Stimulated activated CD4-positive, alpha-beta T cell treated with anti-CD3 and anti-CD28 coated beads, Interleukin-12 subunit alpha, Interleukin-12 subunit beta, amount 100 ng/mL, for 48 hours (primary cell): ENCODE results near the gene ARMC9.

ENCODE experiments used
- DNase-seq, 3 donors: peaks; one replicate each; pipeline ENCODE4 v3.0.0-alpha.2; 2020; ENCODE audit warnings: low read depth in 2 of 3, low spot score in 1 of 3

The ARMC9 gene

GRCh38 chr2:231378026-231378722 is 179.7 kb downstream of the ARMC9 start:
- no peak for DNase-seq

GRCh38 chr2:231379266-231380215 is 181.1 kb downstream of the ARMC9 start:
- no peak for DNase-seq

- DNase-seq: no peak
These were observed 181.9 kb downstream of the ARMC9 start for GRCh38 chr2:231380307-231380706.

DNA sequence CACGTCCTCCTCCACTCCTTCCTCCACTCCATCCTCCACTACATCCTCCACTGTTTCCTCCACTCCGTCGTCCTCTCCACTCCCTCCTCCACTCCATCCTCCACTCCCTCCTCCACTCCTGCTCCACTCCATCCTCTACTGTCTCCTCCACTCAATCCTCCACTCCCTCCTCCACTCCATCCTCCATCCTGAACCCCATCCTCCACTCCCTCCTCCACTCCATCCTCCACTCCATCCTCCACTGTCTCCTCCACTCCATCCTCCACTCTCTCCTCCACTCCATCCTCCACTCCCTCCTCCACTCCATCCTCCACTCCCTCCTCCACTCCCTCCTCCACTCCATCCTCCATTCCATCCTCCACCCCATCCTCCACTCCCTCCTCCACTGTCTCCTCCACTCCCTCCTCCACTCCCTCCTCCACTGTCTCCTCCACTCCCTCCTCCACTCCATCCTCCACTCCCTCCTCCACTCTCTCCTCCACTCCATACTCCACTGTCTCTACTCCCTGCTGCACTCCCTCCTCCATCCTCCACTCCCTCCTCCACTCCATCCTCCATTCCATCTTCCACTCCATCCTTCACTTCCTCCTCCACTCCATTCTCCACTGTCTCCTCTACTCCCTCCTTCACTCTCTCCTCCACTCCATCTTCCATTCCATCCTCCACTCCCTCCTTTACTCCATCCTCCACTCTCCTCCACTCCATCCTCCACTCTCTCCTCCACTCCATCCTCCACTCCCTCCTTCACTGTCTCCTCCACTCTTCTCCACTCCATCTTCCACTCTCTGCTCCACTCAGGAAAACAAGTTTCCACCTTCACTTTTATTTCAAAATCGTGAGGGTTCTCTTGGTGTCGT is 182.8 kb downstream of the ARMC9 start:
- no peak for DNase-seq

DNA sequence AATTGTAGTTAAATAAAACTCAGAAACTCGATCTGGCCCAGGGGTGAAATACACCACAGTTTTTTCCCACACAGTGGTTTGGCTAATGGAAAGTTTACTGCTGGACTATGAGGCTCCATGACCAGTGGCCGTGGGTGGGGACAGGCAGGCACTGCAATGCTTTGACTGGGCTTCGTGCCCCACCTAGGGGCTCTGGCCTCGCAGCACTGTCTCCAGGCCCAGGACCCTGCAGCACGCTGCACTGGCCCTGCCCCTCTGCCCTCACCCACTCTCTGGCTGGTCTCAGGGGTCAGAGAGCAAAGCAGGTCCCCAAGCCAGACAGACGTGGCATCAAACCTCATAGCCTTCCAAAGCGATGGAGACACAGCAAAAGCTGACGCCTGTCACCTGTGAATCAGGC is 183.7 kb downstream of the ARMC9 start:
- no peak for DNase-seq

DNA sequence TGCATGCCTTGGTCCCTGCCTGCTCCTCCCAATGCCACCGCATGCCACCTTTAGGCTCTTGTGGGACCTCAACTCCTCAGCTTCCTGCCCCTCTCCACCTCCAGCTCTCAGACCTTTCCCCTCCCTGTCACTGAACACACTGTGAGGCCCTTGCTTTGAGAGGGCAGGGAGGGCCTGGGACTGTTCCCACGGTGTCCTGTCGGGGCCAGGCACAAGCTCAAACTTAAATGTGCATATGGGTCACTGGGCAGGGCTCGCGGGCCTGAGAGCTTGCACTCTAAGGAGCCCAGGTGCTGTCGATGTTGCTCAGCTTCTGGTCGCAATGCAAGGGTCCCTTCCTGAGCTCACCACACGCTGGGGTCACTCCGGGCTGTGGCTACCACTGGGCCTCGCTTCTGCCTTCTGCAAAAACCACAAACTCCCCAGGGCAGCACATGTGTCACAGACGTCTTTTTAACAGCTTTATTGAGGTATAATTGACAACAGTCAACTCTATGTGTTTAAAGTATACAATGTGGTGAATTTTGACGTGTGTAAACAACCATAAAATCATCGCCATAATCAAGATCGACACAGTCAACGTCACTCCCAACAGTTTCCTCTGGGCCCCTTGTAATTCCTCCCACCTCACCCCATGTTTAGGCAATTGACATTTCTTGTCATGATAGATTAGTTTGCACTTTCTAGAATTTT is 185.1 kb downstream of the ARMC9 start:
- DNase-seq: no peak

- no peak for DNase-seq
These were observed 185.6 kb downstream of the ARMC9 start for GRCh38 chr2:231384109-231384435.

DNA sequence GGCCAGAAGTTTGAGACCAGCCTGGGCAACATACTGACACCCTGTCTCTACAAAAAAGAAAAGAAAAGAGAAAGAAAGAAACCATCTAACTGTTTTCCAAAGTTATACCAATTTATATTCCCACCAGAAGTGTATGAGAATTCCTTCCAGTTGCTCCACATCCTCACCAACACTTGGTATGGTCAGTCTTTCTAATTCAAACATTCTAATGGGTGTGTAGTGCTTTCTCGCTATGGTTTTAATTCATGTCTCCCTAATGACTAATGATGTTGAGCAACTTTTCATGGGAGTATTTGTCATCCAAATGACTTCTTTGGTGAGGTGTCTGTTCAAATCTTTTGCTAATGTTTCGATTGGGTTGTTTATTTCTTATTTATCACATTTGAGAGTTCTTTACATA is 186.5 kb downstream of the ARMC9 start:
- no peak for DNase-seq

DNA sequence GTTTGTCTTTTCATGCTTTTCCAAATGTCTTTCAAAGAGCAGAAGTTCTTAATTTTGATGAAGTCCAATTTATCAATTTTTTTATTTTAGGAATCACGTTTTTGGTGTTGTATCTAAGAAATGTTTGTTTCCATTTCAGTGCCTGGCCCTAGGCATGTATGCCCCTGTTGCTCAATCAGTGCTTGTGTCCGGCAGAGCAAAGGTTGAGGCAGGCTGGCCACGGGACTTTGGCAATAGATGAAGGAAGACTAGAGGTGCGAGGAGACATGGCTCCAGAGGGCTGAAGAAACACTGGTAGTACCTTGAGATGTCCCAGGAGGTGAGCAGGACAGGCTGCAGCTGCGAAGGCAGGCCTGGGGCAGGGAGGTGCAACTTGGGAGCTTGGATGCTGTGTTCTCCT is 187.0 kb downstream of the ARMC9 start:
- no peak for DNase-seq

GRCh38 chr2:231386446-231386845 is 188.0 kb downstream of the ARMC9 start:
- DNase-seq: no peak

GRCh38 chr2:231387904-231388724 is 189.7 kb downstream of the ARMC9 start:
- no peak for DNase-seq

DNA sequence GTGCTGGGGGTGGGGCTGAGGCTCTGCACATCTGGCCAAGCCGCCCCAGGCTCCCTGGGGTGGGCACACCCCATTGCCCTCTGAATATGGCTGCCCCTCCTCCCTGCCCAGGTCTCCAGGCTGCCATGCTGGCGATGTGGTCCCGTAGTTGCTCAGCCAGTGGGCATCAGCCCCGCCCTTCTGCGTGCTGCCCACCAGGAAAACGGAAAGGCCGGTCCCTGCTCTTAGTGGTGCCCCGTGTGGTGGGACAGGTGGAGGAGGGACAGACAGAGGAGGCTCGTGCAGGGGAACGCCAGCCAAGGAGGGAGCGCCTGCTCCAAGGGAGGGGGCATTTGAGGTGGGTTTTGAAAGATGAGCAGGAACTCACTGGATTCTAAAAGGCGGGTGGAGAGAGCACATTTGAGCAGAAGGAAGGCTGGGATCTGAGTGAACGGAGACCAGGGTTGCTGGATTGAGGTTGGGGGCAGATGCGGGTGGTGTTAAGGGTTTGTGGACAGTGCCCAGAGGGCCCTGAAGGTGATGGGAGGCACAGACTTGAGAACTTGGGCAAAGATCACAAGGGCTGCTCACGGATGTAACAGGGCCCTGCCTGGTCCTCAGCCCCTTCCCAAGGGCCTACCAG is 190.4 kb downstream of the ARMC9 start:
- DNase-seq: no peak

DNA sequence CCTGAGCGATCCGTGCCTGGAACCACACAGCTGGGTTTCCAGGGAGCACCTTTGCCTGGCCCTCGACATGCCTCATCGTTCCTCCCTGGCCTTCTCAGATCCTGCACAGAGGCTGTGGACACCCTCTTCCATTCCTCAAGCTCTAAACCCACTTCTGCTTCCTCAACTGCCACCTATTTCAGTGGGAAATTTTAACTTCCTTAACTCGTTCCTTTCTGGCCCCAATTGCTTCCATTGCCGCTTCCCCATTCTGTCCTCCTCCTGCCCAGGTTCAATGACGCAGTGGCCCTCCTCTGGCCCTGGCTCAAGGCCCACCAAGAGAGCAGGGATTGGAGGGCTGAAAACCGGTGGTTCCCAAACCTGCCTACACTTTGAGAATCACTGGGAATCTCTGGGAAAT is 192.2 kb downstream of the ARMC9 start:
- DNase-seq: no peak

GRCh38 chr2:231391981-231392380 is 193.6 kb downstream of the ARMC9 start:
- DNase-seq: no peak

GRCh38 chr2:231392431-231393148 is 194.2 kb downstream of the ARMC9 start:
- DNase-seq: no peak

DNA sequence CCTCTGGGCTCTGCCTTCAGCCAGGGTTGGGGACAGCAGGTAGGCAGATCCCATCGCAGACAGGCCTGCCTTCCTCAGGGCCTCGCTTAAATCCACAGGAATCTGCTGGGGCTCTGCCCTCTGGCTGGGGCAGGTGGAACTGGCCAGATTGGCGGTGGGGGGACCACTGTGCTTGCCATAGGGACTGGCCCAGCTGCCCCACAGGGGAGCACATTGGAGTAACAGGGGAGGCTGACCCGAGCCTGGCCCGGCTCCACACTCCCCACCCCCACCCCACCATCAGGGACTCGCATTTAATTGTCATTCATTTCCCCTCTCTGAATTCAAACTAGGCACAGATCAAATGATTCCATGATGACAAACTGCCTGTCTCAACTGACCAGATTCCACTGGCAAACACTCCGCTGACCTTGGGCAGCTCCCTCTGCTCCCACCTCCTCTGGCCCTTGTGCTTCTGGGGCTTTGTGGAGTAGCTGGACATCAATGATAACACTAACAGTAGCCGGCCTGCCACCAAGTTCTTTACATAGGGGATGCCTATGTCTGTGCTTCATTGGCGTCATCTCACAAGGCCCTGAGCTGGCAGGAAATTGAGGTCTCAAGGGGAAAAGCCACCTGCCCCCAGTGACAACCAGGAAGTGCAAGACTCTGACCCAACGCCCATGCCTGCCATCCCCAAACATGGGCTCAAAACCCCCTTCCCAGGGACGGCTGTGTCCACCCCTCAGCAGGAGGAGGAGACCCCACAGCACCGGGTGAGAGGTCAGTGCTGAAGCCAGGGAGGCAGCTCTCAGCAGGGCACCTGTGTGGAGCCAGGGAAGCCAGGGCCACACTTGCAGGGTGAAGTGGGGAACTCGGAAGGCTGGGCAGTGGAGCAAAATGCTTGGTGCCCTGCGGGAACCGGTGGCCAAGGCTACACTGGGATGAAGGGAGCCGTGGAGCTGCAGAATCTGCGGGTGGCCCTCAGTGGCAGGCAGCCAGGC is 195.0 kb downstream of the ARMC9 start:
- no peak for DNase-seq

- DNase-seq: no peak
These were observed 196.0 kb downstream of the ARMC9 start for GRCh38 chr2:231394211-231395141.
